Gastroesophageal sphincter (tissue), 4 donors: ENCODE data around the gene MARK3. TPM values are rescaled to one million over a fixed set of nuclear protein-coding genes. Genes with fewer than 3 reads are reported as not detected.

Experiments used
- ATAC-seq: fragments of 150-250 bp; one replicate; pipeline ENCODE4 v1.9.1; 2016; ENCODE audit warnings: mild to moderate bottlenecking, moderate library complexity
- H3K27ac ChIP-seq, 4 donors: fragments of 200-600 bp; sonication (generic) in 3 of 4; 1 replicate in 3 of 4; 2 replicates in 1 of 4; pipeline ENCODE4 v1.5.1; 2016 to 2019
- H3K27me3 ChIP-seq: fragments of 200-600 bp; sonication (generic); one replicate; pipeline ENCODE4 v1.5.1; 2019
- H3K36me3 ChIP-seq, 2 donors: fragments of 200-600 bp; sonication (generic); one replicate each; pipeline ENCODE4 v1.5.1; 2019; ENCODE audit warnings: control low read depth in 1 of 2
- H3K4me1 ChIP-seq, 3 donors: fragments of 200-600 bp; sonication (generic); 1 replicate in 2 of 3; 2 replicates in 1 of 3; pipeline ENCODE4 v1.5.1; 2016 to 2019; ENCODE audit warnings: control low read depth in 2 of 3
- H3K4me3 ChIP-seq, 2 donors: fragments of 200-600 bp; sonication (generic); one replicate each; pipeline ENCODE4 v1.5.1; 2019; ENCODE audit warnings: mild to moderate bottlenecking in 1 of 2, moderate library complexity in 1 of 2
- H3K9me3 ChIP-seq, 3 donors: fragments of 200-600 bp; sonication (generic); one replicate each; pipeline ENCODE4 v1.5.1; 2017 to 2019; ENCODE audit warnings: control low read depth in 2 of 3
- EP300 ChIP-seq: sonication (generic); formaldehyde crosslinking; IDR thresholded peaks from one replicate; pipeline ENCODE4 v1.6.1; 2017; ENCODE audit warnings: antibody characterized with exemption, mild to moderate bottlenecking
- POLR2A ChIP-seq, 2 donors: fragments of 450-650 bp; IDR thresholded peaks; one replicate each; pipeline ENCODE4 v1.6.1; 2017; ENCODE audit warnings: antibody characterized with exemption in 2 of 2, mild to moderate bottlenecking in 2 of 2, moderate library complexity in 1 of 2
- POLR2AphosphoS5 ChIP-seq: sonication (generic); formaldehyde crosslinking; IDR thresholded peaks from one replicate; pipeline ENCODE4 v1.6.1; 2017; ENCODE audit warnings: antibody characterized with exemption
- WGBS, 2 donors: methylation state at CpG; one replicate each; pipeline ENCODE4 v1.1.5; 2018; ENCODE audit warnings: low coverage in 1 of 2; 5-methylcytosine and 5-hydroxymethylcytosine counted together
- total RNA-seq, 4 donors: library from RNA; depleted of rRNA; stranded (reverse); fragments of >200 nt; gene quantifications; one replicate each; pipeline ENCODE4 v1.1.0, GENCODE V29; 2016
- TF ChIP-seq, protein P1 (sequence below), 4 experiments: fragments of 200-600 bp in 2 of 4; fragments of 450-650 bp in 2 of 4; sonication (generic) in 1 of 4; IDR thresholded peaks; one replicate each; pipeline ENCODE4 v1.5.1; 2017 to 2019; ENCODE audit warnings: antibody characterized with exemption in 4 of 4, mild to moderate bottlenecking in 2 of 4, moderate library complexity in 2 of 4

The MARK3 gene
- total RNA-seq, 4 donors from 2014 or later, result 65.1 to 127 (median 70.4) TPM

DNA sequence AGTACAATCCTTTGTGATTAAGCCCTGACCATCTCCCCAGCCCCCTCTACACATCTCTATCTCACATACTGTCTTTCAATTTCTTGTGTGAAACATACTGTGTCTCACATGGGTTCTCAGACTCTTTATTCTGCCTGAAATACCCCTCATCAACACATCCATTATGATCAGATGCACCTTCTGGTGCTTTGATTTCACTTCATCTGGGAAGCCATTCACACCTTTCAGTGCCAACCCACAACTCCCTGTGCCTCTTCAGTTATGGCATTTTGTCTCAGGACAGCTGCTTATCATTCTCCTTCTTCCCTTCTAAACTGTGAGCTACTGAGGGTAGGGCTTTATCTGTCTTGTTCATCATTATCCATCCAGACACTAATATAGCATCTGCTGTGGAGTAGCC lies 78.6 kb downstream of the MARK3 start:
- Histone ChIP-seq H3K9me3 (no peaks in the 10 kb centered on the region), H3K27me3 (no peaks in the 10 kb centered on the region), H3K4me1 (no peaks in the 10 kb centered on the region), H3K4me3 (no peak overlapping the region), H3K36me3 (peaks cover 0 to 83% of the 10 kb centered on the region in 2 donors), H3K27ac (no peak overlapping the region)
- no peak for ATAC-seq
- TF ChIP-seq POLR2A (IDR thresholded peaks at IDR 0.05), result no peak
- TF ChIP-seq POLR2AphosphoS5, result no peak
- no peak for TF ChIP-seq EP300
- TF ChIP-seq, protein P1, sequence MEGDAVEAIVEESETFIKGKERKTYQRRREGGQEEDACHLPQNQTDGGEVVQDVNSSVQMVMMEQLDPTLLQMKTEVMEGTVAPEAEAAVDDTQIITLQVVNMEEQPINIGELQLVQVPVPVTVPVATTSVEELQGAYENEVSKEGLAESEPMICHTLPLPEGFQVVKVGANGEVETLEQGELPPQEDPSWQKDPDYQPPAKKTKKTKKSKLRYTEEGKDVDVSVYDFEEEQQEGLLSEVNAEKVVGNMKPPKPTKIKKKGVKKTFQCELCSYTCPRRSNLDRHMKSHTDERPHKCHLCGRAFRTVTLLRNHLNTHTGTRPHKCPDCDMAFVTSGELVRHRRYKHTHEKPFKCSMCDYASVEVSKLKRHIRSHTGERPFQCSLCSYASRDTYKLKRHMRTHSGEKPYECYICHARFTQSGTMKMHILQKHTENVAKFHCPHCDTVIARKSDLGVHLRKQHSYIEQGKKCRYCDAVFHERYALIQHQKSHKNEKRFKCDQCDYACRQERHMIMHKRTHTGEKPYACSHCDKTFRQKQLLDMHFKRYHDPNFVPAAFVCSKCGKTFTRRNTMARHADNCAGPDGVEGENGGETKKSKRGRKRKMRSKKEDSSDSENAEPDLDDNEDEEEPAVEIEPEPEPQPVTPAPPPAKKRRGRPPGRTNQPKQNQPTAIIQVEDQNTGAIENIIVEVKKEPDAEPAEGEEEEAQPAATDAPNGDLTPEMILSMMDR (IDR thresholded peaks at IDR 0.05), result no peak

DNA sequence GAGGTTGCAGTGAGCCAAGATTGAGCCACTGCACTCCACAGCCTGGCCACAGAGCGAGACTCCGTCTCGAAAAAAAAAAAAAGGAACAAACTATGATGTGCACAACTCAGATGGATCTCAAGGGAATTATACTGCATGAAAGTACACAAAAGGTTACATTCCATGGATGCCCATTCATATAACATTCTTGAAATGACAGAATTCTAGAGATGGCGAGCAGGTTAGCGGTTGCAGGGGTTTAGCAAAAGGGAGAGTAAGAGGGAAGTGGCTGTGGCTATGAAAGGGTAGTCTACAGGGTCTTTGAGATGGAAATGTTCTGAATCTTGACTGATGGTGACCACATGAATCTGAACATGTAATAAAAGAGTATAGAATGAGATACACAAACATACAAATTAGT lies 87.7 kb downstream of the MARK3 start:
- H3K27me3 ChIP-seq, result no peaks in the 10 kb centered on the region
- H3K4me1 ChIP-seq, result no peaks in the 10 kb centered on the region
- TF ChIP-seq, protein P1 (IDR thresholded peaks at IDR 0.05), result no peak
- no peak for TF ChIP-seq POLR2AphosphoS5
- no peak for TF ChIP-seq POLR2A (IDR thresholded peaks at IDR 0.05)
- TF ChIP-seq EP300, result no peak
- ATAC-seq, result no peak
- H3K4me3 ChIP-seq, result no peak overlapping the region
- WGBS, 2 donors, result 97 to 100% methylated on average over 2 to 5 of the region's 5 CpGs
- no peaks in the 10 kb centered on the region for H3K9me3 ChIP-seq
- H3K27ac ChIP-seq, result no peak overlapping the region
- H3K36me3 ChIP-seq, result peaks cover 0 to 98% of the 10 kb centered on the region in 2 donors

DNA sequence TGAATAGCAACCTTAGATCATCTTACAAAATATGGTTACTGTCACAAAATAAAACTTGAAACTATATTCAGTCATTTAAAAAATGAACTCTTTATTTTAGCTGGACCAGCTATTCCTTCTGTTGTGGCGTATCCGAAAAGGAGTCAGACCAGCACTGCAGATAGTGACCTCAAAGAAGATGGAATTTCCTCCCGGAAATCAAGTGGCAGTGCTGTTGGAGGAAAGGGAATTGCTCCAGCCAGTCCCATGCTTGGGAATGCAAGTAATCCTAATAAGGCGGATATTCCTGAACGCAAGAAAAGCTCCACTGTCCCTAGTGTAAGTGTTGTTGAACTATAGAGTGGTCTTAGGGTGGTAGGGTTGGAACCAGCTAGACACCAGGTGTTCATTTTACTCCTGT lies 89.7 kb downstream of the MARK3 start:
- peaks cover 0 to 98% of the 10 kb centered on the region in 2 donors for H3K36me3 ChIP-seq
- TF ChIP-seq, protein P1 (IDR thresholded peaks at IDR 0.05), result no peak
- TF ChIP-seq POLR2AphosphoS5 (no peak), EP300 (no peak), POLR2A (IDR thresholded peaks at IDR 0.05) (no peak)
- 91 to 100% methylated on average over 3 of the region's 5 CpGs for WGBS, 2 donors
- H3K9me3 ChIP-seq, result no peaks in the 10 kb centered on the region
- no peak for ATAC-seq
- H3K27me3 ChIP-seq, result no peaks in the 10 kb centered on the region
- H3K4me3 ChIP-seq, result no peak overlapping the region
- H3K27ac ChIP-seq, result no peak overlapping the region
- no peaks in the 10 kb centered on the region for H3K4me1 ChIP-seq

DNA sequence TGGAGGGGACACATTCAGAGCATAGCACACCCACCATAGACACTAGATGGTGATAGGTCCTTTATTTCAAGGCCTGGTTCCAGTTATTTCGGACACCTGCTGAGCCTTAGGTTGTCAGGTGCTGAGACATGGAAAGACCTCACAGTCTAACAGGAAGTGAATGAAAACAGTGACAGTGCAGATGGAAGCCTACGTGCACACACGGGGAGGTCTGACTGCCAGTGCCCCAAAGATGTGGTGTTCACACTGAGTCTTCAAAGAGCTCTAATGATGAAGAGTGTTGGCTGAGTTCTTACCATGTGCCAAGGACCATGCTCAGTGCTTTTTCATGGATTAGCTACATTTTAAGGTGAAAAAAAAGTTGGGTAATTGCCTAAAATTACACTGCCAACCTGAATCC lies 90.8 kb downstream of the MARK3 start:
- TF ChIP-seq, protein P1 (IDR thresholded peaks at IDR 0.05), result no peak
- no peak for TF ChIP-seq POLR2A (IDR thresholded peaks at IDR 0.05)
- no peak for TF ChIP-seq EP300
- no peak for TF ChIP-seq POLR2AphosphoS5
- no peak overlapping the region for H3K4me3 ChIP-seq
- no peaks in the 10 kb centered on the region for H3K9me3 ChIP-seq
- no peaks in the 10 kb centered on the region for H3K27me3 ChIP-seq
- H3K4me1 ChIP-seq, result no peaks in the 10 kb centered on the region
- no peak overlapping the region for H3K27ac ChIP-seq
- 100% methylated on average over 1 to 3 of the region's 3 CpGs for WGBS, 2 donors
- H3K36me3 ChIP-seq, result peaks cover 0 to 99% of the 10 kb centered on the region in 2 donors
- ATAC-seq, result no peak

DNA sequence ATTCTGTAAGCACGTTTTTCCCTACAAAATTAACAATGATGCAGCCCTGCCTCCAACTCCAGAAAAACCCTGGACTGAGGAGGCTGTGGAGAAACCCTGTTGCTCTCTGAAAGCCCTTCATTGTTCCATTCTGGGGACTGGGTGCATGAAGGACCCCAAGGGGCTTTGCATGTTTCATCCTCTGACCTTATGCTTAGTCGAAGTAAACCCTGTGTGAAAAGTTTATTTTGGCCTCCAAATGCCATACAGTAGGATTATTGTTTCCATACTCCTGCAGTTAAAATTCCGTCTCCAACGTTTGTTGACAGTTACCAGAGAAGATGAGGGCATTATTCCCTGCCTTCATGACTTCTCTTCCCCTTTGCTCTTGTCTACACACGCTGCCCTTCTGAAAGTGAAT lies 91.4 kb downstream of the MARK3 start:
- Histone ChIP-seq H3K27me3 (no peaks in the 10 kb centered on the region), H3K36me3 (peaks cover 0 to 99% of the 10 kb centered on the region in 2 donors), H3K4me1 (no peaks in the 10 kb centered on the region), H3K4me3 (no peak overlapping the region), H3K9me3 (no peaks in the 10 kb centered on the region), H3K27ac (no peak overlapping the region)
- no peak for ATAC-seq
- TF ChIP-seq EP300, result no peak
- WGBS, 2 donors, result 63 to 76% methylated on average over 5 of the region's 5 CpGs
